K562 (cell line): ENCODE results near the gene KLHL12. TPM values are rescaled to one million over a fixed set of nuclear protein-coding genes. Genes with fewer than 3 reads are reported as not detected.

Source experiments
- C11orf30 ChIP-seq: fragments of 450-650 bp; IDR thresholded peaks from 2 replicates; pipeline ENCODE4 v1.6.1; 2016; ENCODE audit warnings: low read depth, mild to moderate bottlenecking
- CBX8 ChIP-seq: fragments of 200-600 bp; sonication (generic); IDR thresholded peaks from 2 replicates; pipeline ENCODE4 v1.6.1; 2012; ENCODE audit warnings: borderline replicate concordance, mixed run types, low read depth, mild to moderate bottlenecking, moderate library complexity, mixed read lengths, low read length, control low read depth, inconsistent platforms; ENCODE audit not compliant: poor library complexity, severe bottlenecking; ENCODE audit errors: extremely low read depth
- CCNT2 ChIP-seq: IDR thresholded peaks from 2 replicates; pipeline ENCODE4 v1.6.1; 2011; ENCODE audit warnings: borderline replicate concordance, low read depth, mild to moderate bottlenecking, moderate library complexity, mixed read lengths, low read length; ENCODE audit not compliant: insufficient read length; ENCODE audit errors: extremely low read depth
- ESRRB ChIP-seq: fragments of 250-450 bp; sonication (Bioruptor Pico); IDR thresholded peaks from 2 replicates; pipeline ENCODE4 v1.5.0; 2020; ENCODE audit warnings: mild to moderate bottlenecking, moderate library complexity, borderline replicate concordance
- EWSR1 ChIP-seq: fragments of 450-650 bp; IDR thresholded peaks from 2 replicates; pipeline ENCODE4 v1.6.1; 2018; ENCODE audit warnings: borderline replicate concordance, mild to moderate bottlenecking, low read depth, moderate library complexity; ENCODE audit not compliant: partially characterized antibody
- HCFC1 ChIP-seq: IDR thresholded peaks from 2 replicates; pipeline ENCODE4 v1.6.1; 2012; ENCODE audit warnings: low read depth, low read length, improper control_type of control experiment
- HDGF ChIP-seq: fragments of 450-650 bp; IDR thresholded peaks from 2 replicates; pipeline ENCODE4 v1.6.1; 2016
- HLTF ChIP-seq: fragments of 450-650 bp; IDR thresholded peaks from 2 replicates; pipeline ENCODE4 v1.6.1; 2016
- HNRNPH1 ChIP-seq: fragments of 200-400 bp; formaldehyde crosslinking; optimal IDR thresholded peaks from 2 replicates; pipeline ENCODE3; 2017; ENCODE audit warnings: low read depth, mild to moderate bottlenecking, low read length, moderate library complexity
- HOXB6 ChIP-seq: fragments of 250-450 bp; sonication (Bioruptor Pico); IDR thresholded peaks from 2 replicates; pipeline ENCODE4 v1.5.1; 2022; ENCODE audit warnings: mild to moderate bottlenecking, borderline replicate concordance
- MAFG ChIP-seq: fragments of 450-650 bp; conservative IDR thresholded peaks from 2 replicates; pipeline ENCODE4 v1.6.1; 2016; ENCODE audit warnings: missing genetic modification characterization, missing compliant biosample characterization
- MAZ ChIP-seq, 2 experiments: fragments of 450-650 bp in 1 of 2; sonication (generic) in 1 of 2; formaldehyde crosslinking; IDR thresholded peaks in 1 of 2; conservative IDR thresholded peaks in 1 of 2; 2 replicates each; pipeline versions ENCODE4 v1.4.0 to v1.5.0; 2020; ENCODE audit warnings: mild to moderate bottlenecking in 1 of 2, missing genetic modification reagents in 1 of 2
- NFE2 ChIP-seq: IDR thresholded peaks from 2 replicates; pipeline ENCODE4 v1.6.1; 2014; ENCODE audit warnings: antibody characterized with exemption, low read depth
- POLR2AphosphoS2 ChIP-seq: IDR thresholded peaks from 2 replicates; pipeline ENCODE4 v1.6.1; 2012; ENCODE audit warnings: low read length, improper control_type of control experiment
- POLR2H ChIP-seq: IDR thresholded peaks from 2 replicates; pipeline ENCODE4 v1.6.1; 2016; ENCODE audit warnings: missing genetic modification characterization, low read depth, mild to moderate bottlenecking, control low read depth, missing compliant biosample characterization, moderate library complexity
- POLR3G ChIP-seq: IDR thresholded peaks from 2 replicates; pipeline ENCODE4 v1.6.1; 2011; ENCODE audit not compliant: insufficient read length, insufficient replicate concordance; ENCODE audit errors: extremely low read depth
- PPARD ChIP-seq: fragments of 250-450 bp; sonication (Bioruptor Pico); IDR thresholded peaks from 2 replicates; pipeline ENCODE4 v1.8.0; 2022; ENCODE audit warnings: inconsistent platforms, mild to moderate bottlenecking, moderate library complexity
- SMARCA4 ChIP-seq: fragments of 450-650 bp; IDR thresholded peaks from 2 replicates; pipeline ENCODE4 v1.6.1; 2016
- SMARCE1 ChIP-seq: fragments of 450-650 bp; IDR thresholded peaks from 2 replicates; pipeline ENCODE4 v1.7.1; 2016; ENCODE audit warnings: mild to moderate bottlenecking
- SRF ChIP-seq, 2 experiments: fragments of 250-450, 450-650 bp in 1 of 2; sonication (Bioruptor Pico) in 1 of 2; sonication (generic) in 1 of 2; formaldehyde crosslinking; IDR thresholded peaks; 2 replicates each; pipeline versions ENCODE4 v1.5.0 to v1.5.1; 2020 to 2022; ENCODE audit warnings: mild to moderate bottlenecking in 1 of 2, missing genetic modification reagents in 1 of 2
- TBL1XR1 ChIP-seq, 2 experiments: IDR thresholded peaks; 2 replicates each; pipeline ENCODE4 v1.6.1; 2012; ENCODE audit warnings: improper control_type of control experiment in 2 of 2, low read length in 2 of 2, mild to moderate bottlenecking in 1 of 2
- WHSC1 ChIP-seq: IDR thresholded peaks from one replicate; pipeline ENCODE4 v1.6.1; 2012; ENCODE audit warnings: low read length, control low read depth, inconsistent platforms
- ZFP36 ChIP-seq: fragments of 150-350 bp; IDR thresholded peaks from 2 replicates; pipeline ENCODE4 v1.6.1; 2018; ENCODE audit warnings: low read length, low read depth; ENCODE audit not compliant: partially characterized antibody
- ZKSCAN3 ChIP-seq: fragments of 250-450 bp; sonication (Bioruptor Pico); IDR thresholded peaks from 2 replicates; pipeline ENCODE4 v1.4.0; 2020
- ZNF121 ChIP-seq: sonication (generic); formaldehyde crosslinking; conservative IDR thresholded peaks from 2 replicates; pipeline ENCODE4 v1.8.0; 2022; ENCODE audit warnings: missing genetic modification reagents
- ZNF239 ChIP-seq: fragments of 250-450 bp; sonication (Bioruptor Pico); IDR thresholded peaks from 2 replicates; pipeline ENCODE4 v1.4.0; 2020; ENCODE audit warnings: mild to moderate bottlenecking
- ZNF347 ChIP-seq: fragments of 450-650 bp; formaldehyde crosslinking; IDR thresholded peaks from 2 replicates; pipeline ENCODE4 v1.4.0; 2020; ENCODE audit warnings: low read depth, mild to moderate bottlenecking, moderate library complexity
- ZNF436 ChIP-seq: fragments of 250-450, 450-650 bp; sonication (Bioruptor Pico); formaldehyde crosslinking; IDR thresholded peaks from 2 replicates; pipeline ENCODE4 v1.7.0; 2020; ENCODE audit warnings: mild to moderate bottlenecking
- ZNF592 ChIP-seq: fragments of 450-650 bp; IDR thresholded peaks from 2 replicates; pipeline ENCODE4 v1.6.1; 2017; ENCODE audit warnings: antibody characterized with exemption, mild to moderate bottlenecking
- polyA plus RNA-seq, 8 experiments: library from polyadenylated mRNA; depleted of rRNA in 4 of 8; stranded (reverse) in 5 of 8; unstranded in 3 of 8; fragments of >200 nt; fragmentation: Nextera tagmentation in 2 of 8; fragmentation: Illumina TruSeq in 1 of 8; extraction: Ambion mirVana in 2 of 8; extraction: Trizol in 1 of 8; gene quantifications; 2 replicates each; pipeline versions ENCODE4 v1.2.1 to v1.2.3, GENCODE V29; 2011 to 2014; ENCODE audit warnings: inconsistent platforms in 1 of 8, missing spikeins in 1 of 8
- total RNA-seq, 7 experiments: library from RNA; depleted of rRNA in 6 of 7; stranded (reverse); fragments of >200 nt in 6 of 7; fragmentation: Illumina TruSeq in 2 of 7; extraction: Trizol in 2 of 7; gene quantifications; 2 replicates each; pipeline versions ENCODE4 v1.2.1 to v1.2.3, GENCODE V29; 2011 to 2021; ENCODE audit warnings: low replicate concordance in 1 of 7

Gene KLHL12
- total and polyA plus RNA-seq, 9 of the 15 experiments (the other 6 are each of a cell fraction or from before 2014, with no cell fraction given): 23.1 to 85.1 (median 35.0) TPM

- TF ChIP-seq ZNF592: peak; percentile 68; the same call in 1 of the 2 replicates
- TF ChIP-seq POLR2AphosphoS2: no peak
- no peak for TF ChIP-seq C11orf30
- TF ChIP-seq POLR2H (tag): no peak
- no peak for TF ChIP-seq WHSC1
- no peak for TF ChIP-seq CBX8
- no peak for TF ChIP-seq HDGF
- TF ChIP-seq ZKSCAN3 (CRISPR knock-in tag): no peak
- no peak for TF ChIP-seq MAFG (tag)
- TF ChIP-seq EWSR1: no peak
- TF ChIP-seq ZNF347 (CRISPR knock-in tag): no peak
- peak; percentile 40; the same call in 1 of the 2 replicates for TF ChIP-seq SMARCE1
- no peak for TF ChIP-seq NFE2
- no peak for TF ChIP-seq ZNF436 (CRISPR knock-in tag)
- no peak for TF ChIP-seq ZNF239 (CRISPR knock-in tag)
- TF ChIP-seq CCNT2: no peak
- no peak for TF ChIP-seq ZFP36
- TF ChIP-seq ESRRB (CRISPR knock-in tag): no peak
- no peak for TF ChIP-seq PPARD (CRISPR knock-in tag)
- TF ChIP-seq SMARCA4: peak; percentile 25; the same call in 1 of the 2 replicates
- TF ChIP-seq HNRNPH1: no peak
- TF ChIP-seq HLTF: no peak
- TF ChIP-seq SRF (CRISPR knock-in tag; IDR thresholded peaks at IDR 0.05): no peak
- TF ChIP-seq HCFC1: peak; percentile 50; the same call in 1 of the 2 replicates
- TF ChIP-seq POLR3G: no peak
- peak in 1 of 2 experiments; percentile 33; a peak in 1 of 4 replicates for TF ChIP-seq TBL1XR1 (IDR thresholded peaks at IDR 0.05; ENCODE audit: low read length in 2 of 2)
- TF ChIP-seq ZNF121 (CRISPR knock-in tag): no peak
- TF ChIP-seq MAZ (CRISPR knock-in tag; conservative IDR thresholded peaks at IDR 0.05 in 1 of 2, IDR thresholded peaks at IDR 0.05 in 1 of 2): peak in 1 of 2 experiments; percentile 74; a peak in 3 of 4 replicates
- no peak for TF ChIP-seq HOXB6 (CRISPR knock-in tag)
These were observed 41.9 kb upstream of the KLHL12 start (continued) for GRCh38 chr1:202968895-202969295.
